Endothelial cell of umbilical vein (primary cell): ENCODE data around the gene SSH3. TPM values are rescaled to one million over a fixed set of nuclear protein-coding genes. Genes with fewer than 3 reads are reported as not detected.
A peak's percentile ranks its signal among the peaks of the same experiment; 100 is the strongest.

ENCODE experiments used
- BruUV-seq: library from RNA; stranded (reverse); fragments of 400-500 nt; replicated peaks from 2 replicates; lab custom pipeline; 2021; lab: Mats Ljungman, UMichigan
- CTCF ChIA-PET: fragments of 300-600, 350-600 bp; sonication (Branson Sonifier 250); formaldehyde crosslinking; loops from one replicate; lab custom pipeline; 2021; ENCODE audit warnings: antibody characterized with exemption, inconsistent platforms; lab: Charles Lee
- POLR2A ChIA-PET: fragments of 300-600, 350-600 bp; sonication (Branson Sonifier 250); formaldehyde crosslinking; loops from one replicate; lab custom pipeline; 2021; ENCODE audit warnings: antibody characterized with exemption, inconsistent platforms; lab: Charles Lee
- DNase-seq: peaks from one replicate; pipeline ENCODE4 v3.0.0-alpha.2; 2011; ENCODE audit warnings: low read depth, low spot score
- FAIRE-seq: peaks from 2 replicates; lab custom pipeline; 2011; peaks lifted over from hg19 to GRCh38; lab: Jason Lieb, UNC
- H2AFZ ChIP-seq: 2 replicates; pipeline ENCODE4 v1.6.0; 2012; ENCODE audit warnings: low read depth, low read length, control low read depth, inconsistent platforms
- H3K27ac ChIP-seq: 2 replicates; pipeline ENCODE4 v1.5.1; 2011; ENCODE audit warnings: low read depth, mild to moderate bottlenecking, control low read depth, low read length, moderate library complexity; ENCODE audit not compliant: insufficient read depth
- H3K27me3 ChIP-seq, 2 experiments: 2 replicates each; pipeline versions ENCODE4 v1.6.0 to v1.6.1; 2011; ENCODE audit warnings: low read length in 2 of 2, mixed read lengths in 1 of 2; ENCODE audit not compliant: control insufficient read depth in 2 of 2, insufficient read depth in 2 of 2
- H3K36me3 ChIP-seq, 2 experiments: 2 replicates in 1 of 2; 3 replicates in 1 of 2; pipeline ENCODE4 v1.5.1; 2011; ENCODE audit warnings: low read length in 2 of 2, mild to moderate bottlenecking in 1 of 2, moderate library complexity in 1 of 2; ENCODE audit not compliant: control insufficient read depth in 2 of 2, insufficient read depth in 2 of 2; ENCODE audit errors: extremely low read depth in 1 of 2
- H3K4me1 ChIP-seq: 3 replicates; pipeline ENCODE4 v1.5.1; 2011; ENCODE audit warnings: mild to moderate bottlenecking, low read length; ENCODE audit not compliant: control insufficient read depth, insufficient read depth; ENCODE audit errors: extremely low read depth
- H3K4me2 ChIP-seq: 2 replicates; pipeline ENCODE4 v1.6.1; 2011; ENCODE audit warnings: low read length, control low read depth, mixed read lengths; ENCODE audit not compliant: insufficient read depth
- H3K4me3 ChIP-seq, 3 experiments: fragments of 200-600 bp in 1 of 3; sonication (generic), shearing (Covaris generic) in 1 of 3; replicated peaks in 1 of 3; 2 replicates each; pipeline ENCODE4 v1.5.1; 2011 to 2016; ENCODE audit warnings: control low read depth in 3 of 3, low read length in 3 of 3, mild to moderate bottlenecking in 2 of 3, inconsistent platforms in 1 of 3, low read depth in 1 of 3, moderate library complexity in 1 of 3; ENCODE audit not compliant: insufficient read depth in 1 of 3
- H3K79me2 ChIP-seq: 2 replicates; pipeline ENCODE4 v1.6.0; 2012; ENCODE audit warnings: low read length, inconsistent platforms; ENCODE audit not compliant: control insufficient read depth, insufficient read depth
- H3K9ac ChIP-seq: replicated peaks from 2 replicates; pipeline ENCODE3; 2011; ENCODE audit warnings: low read length, control low read depth; ENCODE audit not compliant: insufficient read depth; ENCODE audit errors: extremely low read depth
- H3K9me1 ChIP-seq: replicated peaks from 3 replicates; pipeline ENCODE4 v1.6.0; 2011; ENCODE audit warnings: mild to moderate bottlenecking, low read length; ENCODE audit not compliant: control insufficient read depth, insufficient read depth; ENCODE audit errors: extremely low read depth
- H3K9me3 ChIP-seq: replicated peaks from 2 replicates; pipeline ENCODE4 v1.5.1; 2012; ENCODE audit warnings: low read length, inconsistent platforms; ENCODE audit not compliant: control insufficient read depth, insufficient read depth
- H4K20me1 ChIP-seq: replicated peaks from 2 replicates; pipeline ENCODE3; 2011; ENCODE audit warnings: mild to moderate bottlenecking, low read length; ENCODE audit not compliant: control insufficient read depth, insufficient read depth; ENCODE audit errors: extremely low read depth
- GATA2 ChIP-seq: IDR thresholded peaks from 2 replicates; pipeline ENCODE4 v1.7.0; 2011; ENCODE audit warnings: low read depth, mild to moderate bottlenecking, moderate library complexity, mixed read lengths, low read length; ENCODE audit not compliant: insufficient read length, insufficient read depth
- POLR2A ChIP-seq: IDR thresholded peaks from 2 replicates; pipeline ENCODE4 v1.6.1; 2012; ENCODE audit warnings: low read depth, mild to moderate bottlenecking, control low read depth, low read length
- POLR2AphosphoS5 ChIP-seq: IDR thresholded peaks from 2 replicates; pipeline ENCODE4 v1.6.1; 2012; ENCODE audit warnings: low read depth, mild to moderate bottlenecking, control low read depth, low read length, moderate library complexity; ENCODE audit not compliant: insufficient read depth
- dilution Hi-C: fragments of 300-500 bp; cut with MboI; formaldehyde crosslinking; loops from one replicate; pipeline ENCODE4 v1.15.0; 2019; ENCODE audit warnings: low sequenced_read_pairs; ENCODE audit not compliant: extremely low pct_ligation_motif_present
- intact Hi-C: fragments of 100-400 bp; cut with micrococcal nuclease; formaldehyde crosslinking; loops from one replicate; pipeline ENCODE4 v1.10.0; 2022
- polyA plus RNA-seq, 4 experiments: library from polyadenylated mRNA; depleted of rRNA in 3 of 4; stranded (reverse) in 3 of 4; unstranded in 1 of 4; fragments of >200 nt; gene quantifications; 2 replicates each; pipeline versions ENCODE4 v1.2.1 to v1.2.3, GENCODE V29; 2011 to 2012; ENCODE audit warnings: missing spikeins in 1 of 4
- total RNA-seq: library from RNA; stranded (reverse); gene quantifications from 2 replicates; pipeline ENCODE4 v1.2.3, GENCODE V29; 2021

The SSH3 gene
- total and polyA plus RNA-seq, 2 donors (not counting 3 experiments of a cell fraction or from before 2014, with no cell fraction given): 14.3 to 16.5 TPM

DNA sequence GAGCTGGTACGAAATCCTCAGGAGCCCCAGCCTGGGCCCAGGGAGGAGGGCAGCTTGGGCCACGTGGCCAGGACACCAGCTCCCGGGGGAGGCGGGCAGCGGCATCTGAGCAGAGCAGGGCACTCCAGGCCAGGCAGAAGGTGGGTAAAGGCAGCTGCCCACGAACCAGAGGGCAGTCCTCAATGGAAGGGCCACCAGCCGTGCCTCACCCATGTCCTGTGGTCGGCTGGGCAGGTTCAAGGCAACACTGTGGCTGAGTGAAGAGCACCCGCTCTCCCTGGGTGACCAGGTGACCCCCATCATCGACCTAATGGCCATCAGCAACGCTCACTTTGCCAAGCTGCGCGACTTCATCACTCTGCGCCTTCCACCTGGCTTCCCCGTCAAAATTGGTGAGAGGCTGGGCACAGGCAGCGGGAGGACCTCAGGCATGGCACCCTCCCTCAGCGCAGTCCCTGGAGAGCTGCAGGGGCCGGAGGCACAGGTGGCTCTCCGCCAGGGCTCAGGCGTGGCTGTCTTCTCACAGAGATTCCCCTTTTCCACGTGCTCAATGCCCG is 2.5 kb upstream of the SSH3 start:
- ChIA-PET POLR2A (no interaction called here), CTCF (interaction anchor here (0.5 to 3.1 kb wide), 3 partner anchors 10 to 82 kb away, joined by 4 to 18 read pairs (median 4); no protein-coding TSS in a partner anchor)
- TF ChIP-seq POLR2AphosphoS5 (no peak), POLR2A (no peak)
- dilution Hi-C loops: no loop called here
- Histone ChIP-seq H2AFZ (no peak overlapping the region), H3K4me2 (no peak overlapping the region), H3K27ac (no peak overlapping the region), H3K27me3 (no peaks in the 10 kb centered on the region), H3K9ac (no peak overlapping the region), H3K79me2 (peaks cover 8% of the 10 kb centered on the region), H4K20me1 (no peaks in the 10 kb centered on the region), H3K9me3 (no peaks in the 10 kb centered on the region), H3K4me1 (peaks cover 3% of the 10 kb centered on the region), H3K36me3 (peaks cover 0 to 27% of the 10 kb centered on the region in 2 experiments), H3K4me3 (no peak overlapping the region), H3K9me1 (no peaks in the 10 kb centered on the region)
- intact Hi-C loops: no loop called here
- BruUV-seq: no TSS peak
- FAIRE-seq (no peak), DNase-seq (no peak)

DNA sequence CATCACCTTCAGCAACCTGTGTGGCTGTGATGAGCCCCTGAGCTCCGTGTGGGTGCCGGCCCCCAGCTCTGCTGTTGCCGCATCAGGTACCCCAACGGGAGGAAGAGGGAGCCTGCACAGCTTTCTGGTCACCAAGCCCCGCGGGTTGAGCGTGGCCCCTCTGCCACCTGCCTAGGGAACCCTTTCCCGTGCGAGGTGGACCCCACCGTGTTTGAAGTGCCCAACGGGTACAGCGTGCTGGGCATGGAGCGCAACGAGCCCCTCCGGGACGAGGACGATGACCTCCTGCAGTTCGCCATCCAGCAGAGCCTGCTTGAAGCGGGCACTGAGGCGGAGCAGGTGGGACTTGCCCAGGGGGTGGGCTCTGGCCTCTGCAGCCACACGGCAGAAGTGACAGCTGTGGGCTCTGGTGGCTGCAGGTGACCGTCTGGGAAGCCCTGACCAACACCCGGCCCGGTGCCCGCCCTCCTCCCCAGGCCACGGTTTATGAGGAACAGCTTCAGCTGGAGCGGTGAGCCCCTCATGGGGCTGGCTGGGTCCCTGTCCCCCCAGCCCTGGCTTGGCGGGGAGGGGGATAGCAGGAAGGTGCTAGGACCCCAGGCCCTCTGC is 1.9 kb upstream of the SSH3 start:
- DNase-seq (no peak), FAIRE-seq (no peak)
- ChIA-PET POLR2A (no interaction called here), CTCF (interaction anchor here (1.0 to 3.1 kb wide), 2 partner anchors 16 to 81 kb away, joined by 4 to 18 read pairs; no protein-coding TSS in a partner anchor)
- H3K36me3 ChIP-seq: peaks cover 0 to 27% of the 10 kb centered on the region in 2 experiments
- H4K20me1 ChIP-seq: no peaks in the 10 kb centered on the region
- H3K4me2 ChIP-seq: no peak overlapping the region
- TF ChIP-seq POLR2AphosphoS5 (peak; percentile 23), GATA2 (no peak)
- H3K27ac ChIP-seq: no peak overlapping the region
- intact Hi-C loops: no loop called here
- no peaks in the 10 kb centered on the region for H3K27me3 ChIP-seq
- no peak overlapping the region for H3K9ac ChIP-seq
- peaks cover 2% of the 10 kb centered on the region for H3K79me2 ChIP-seq
- dilution Hi-C loops: no loop called here
- no peaks in the 10 kb centered on the region for H3K9me3 ChIP-seq
- no peak overlapping the region for H2AFZ ChIP-seq
- BruUV-seq: no TSS peak
- H3K4me3 ChIP-seq: no peak overlapping the region
- peaks cover 3% of the 10 kb centered on the region for H3K4me1 ChIP-seq
- no peaks in the 10 kb centered on the region for H3K9me1 ChIP-seq
